Epithelial cell of proximal tubule (primary cell): ENCODE measurements around the gene CYP1A2. TPM values are rescaled to one million over a fixed set of nuclear protein-coding genes. Genes with fewer than 3 reads are reported as not detected.

Experiments
- DNase-seq: peaks from one replicate; pipeline ENCODE4 v3.0.0-alpha.2; 2011; ENCODE audit warnings: low read depth
- H3K4me3 ChIP-seq: 2 replicates; pipeline ENCODE4 v1.5.1; 2011; ENCODE audit warnings: low read depth, mild to moderate bottlenecking, low read length
- CTCF ChIP-seq: conservative IDR thresholded peaks from 2 replicates; pipeline ENCODE4 v1.5.1; 2012; ENCODE audit warnings: low read depth, mild to moderate bottlenecking, low read length
- total RNA-seq: library from RNA; depleted of rRNA; stranded (reverse); fragments of >200 nt; gene quantifications from 2 replicates; pipeline ENCODE4 v1.2.3, GENCODE V29; 2015

CYP1A2 gene
- total RNA-seq, 1 donor from 2014 or later: not detected

DNA sequence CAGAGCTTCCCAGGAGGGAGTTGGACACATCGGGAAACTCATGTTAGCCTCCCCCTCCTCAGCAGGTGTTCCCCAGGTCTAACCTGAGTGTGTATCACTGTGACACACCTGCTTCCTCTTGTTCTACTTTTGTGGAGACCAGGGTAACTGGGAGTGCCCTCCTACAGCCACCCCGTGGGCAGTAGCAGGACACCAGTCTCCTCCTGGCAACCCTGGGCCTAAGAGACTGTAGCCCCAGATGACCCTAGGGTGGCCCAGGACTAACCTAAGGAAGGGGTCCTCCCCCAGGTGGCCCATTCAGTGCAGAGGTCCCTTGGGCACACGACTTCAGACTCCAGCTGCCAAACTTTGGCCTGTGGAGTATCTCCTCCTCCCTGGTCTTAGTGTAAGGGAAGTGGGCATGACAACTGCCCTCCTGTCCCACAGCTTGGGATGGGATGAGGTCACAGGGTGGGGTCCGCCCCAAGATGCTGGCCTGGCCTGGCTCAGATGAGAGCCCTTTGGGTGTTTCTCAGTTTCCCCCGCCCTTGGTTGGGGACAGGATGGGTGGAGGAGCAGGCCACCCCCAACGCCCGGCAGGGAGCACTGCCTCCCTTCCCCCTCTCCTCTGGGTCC is 38.0 kb downstream of the CYP1A2 start:
- no peak for DNase-seq
- no peak for TF ChIP-seq CTCF
- H3K4me3 ChIP-seq: no peak overlapping the region

DNA sequence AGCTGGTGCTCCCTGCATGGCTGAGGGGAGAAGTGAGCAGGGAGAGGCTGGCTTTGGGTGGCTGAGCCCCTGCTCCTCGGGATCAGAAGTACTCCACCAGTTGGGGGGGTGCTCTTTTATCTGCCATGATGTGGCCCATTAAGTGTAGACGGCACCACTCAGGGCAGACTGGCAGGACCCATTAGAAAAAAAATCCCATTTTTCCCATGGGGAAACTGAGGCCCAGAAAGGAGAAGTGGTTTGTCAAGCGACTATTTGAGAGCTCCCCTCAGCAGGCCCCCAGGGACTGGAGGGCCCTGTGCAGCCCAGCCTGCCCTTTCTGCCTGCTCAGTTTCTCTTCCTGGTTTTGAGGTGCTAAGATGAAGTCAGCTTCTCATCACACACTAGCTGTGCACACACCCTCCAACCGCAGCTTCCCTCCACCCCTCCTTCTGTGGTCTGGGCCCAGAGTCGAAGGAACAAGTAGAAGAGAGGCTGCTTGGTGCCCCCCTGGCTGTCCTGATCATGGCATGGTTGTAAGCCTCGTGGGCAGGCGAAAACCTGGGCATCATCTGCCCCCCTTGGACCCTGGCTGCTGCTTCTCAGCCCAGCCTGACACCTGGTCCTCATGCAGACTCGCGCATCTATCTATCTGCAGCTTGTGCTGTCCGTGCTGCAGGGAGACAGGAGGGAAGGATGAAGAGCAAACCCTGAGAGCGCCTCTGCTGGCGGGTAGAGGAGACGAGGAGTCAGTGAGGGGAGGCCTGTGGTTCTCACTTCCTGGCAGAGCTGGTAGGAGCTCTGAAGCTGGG is 38.8 kb downstream of the CYP1A2 start:
- peak; percentile 41 for TF ChIP-seq CTCF

GRCh38 chr15:74788042-74788682 is 39.5 kb downstream of the CYP1A2 start:
- TF ChIP-seq CTCF: no peak
- DNase-seq: no peak
- no peak overlapping the region for H3K4me3 ChIP-seq

More for the DNA sequence above, 38.8 kb downstream of the CYP1A2 start:
- no peak overlapping the region for H3K4me3 ChIP-seq
- no peak for DNase-seq

- no peak for TF ChIP-seq CTCF
- DNase-seq: no peak
- no peak overlapping the region for H3K4me3 ChIP-seq
These were observed 40.1 kb downstream of the CYP1A2 start for GRCh38 chr15:74788683-74789151.

- TF ChIP-seq CTCF: no peak
- DNase-seq: no peak
- no peak overlapping the region for H3K4me3 ChIP-seq
These were observed 40.6 kb downstream of the CYP1A2 start for GRCh38 chr15:74789171-74789631.

DNA sequence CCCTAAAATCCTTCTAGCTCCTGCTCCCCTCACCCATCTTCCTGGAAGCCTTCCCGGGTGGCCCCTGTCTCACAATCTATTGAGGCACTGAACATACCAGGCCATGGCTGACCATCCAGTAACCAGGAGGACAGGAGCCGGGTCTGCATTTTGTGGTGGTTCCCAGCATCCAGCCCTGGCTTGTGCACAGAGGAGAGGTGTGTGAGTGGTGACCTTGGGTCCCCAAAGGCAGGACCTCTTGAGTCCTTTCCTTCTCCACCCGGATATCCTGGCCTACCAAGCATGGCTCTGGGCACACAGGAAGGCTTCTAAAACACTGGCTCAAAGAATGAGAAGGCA is 41.1 kb downstream of the CYP1A2 start:
- H3K4me3 ChIP-seq: no peak overlapping the region
- DNase-seq: no peak
- TF ChIP-seq CTCF: no peak
